Measurements from ENCODE around the gene TMEM60.

DNA sequence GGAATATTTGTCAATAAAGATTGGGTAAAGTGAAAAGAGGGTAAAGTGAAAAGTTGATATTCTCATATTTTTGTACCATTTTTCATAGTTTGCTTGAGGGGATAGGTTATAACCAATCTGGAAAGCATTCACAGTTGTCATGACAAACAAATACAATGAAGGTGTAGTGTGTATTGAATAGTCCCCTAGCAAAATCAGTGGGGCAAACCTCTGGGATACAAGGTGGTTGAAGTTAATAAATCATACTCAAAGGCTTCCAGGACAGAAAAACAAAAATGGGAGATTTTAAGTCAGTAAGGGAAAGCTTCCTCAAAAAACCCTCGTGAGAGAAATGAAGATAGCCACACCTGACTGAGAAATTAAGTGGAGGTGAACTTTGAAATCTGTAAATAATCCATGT lies 39.7 kb upstream of the TMEM60 start:
- TF ChIP-seq RAD21 (IDR thresholded peaks at IDR 0.05; ENCODE audit: low read depth) = no peak
- TF ChIP-seq, protein P1, sequence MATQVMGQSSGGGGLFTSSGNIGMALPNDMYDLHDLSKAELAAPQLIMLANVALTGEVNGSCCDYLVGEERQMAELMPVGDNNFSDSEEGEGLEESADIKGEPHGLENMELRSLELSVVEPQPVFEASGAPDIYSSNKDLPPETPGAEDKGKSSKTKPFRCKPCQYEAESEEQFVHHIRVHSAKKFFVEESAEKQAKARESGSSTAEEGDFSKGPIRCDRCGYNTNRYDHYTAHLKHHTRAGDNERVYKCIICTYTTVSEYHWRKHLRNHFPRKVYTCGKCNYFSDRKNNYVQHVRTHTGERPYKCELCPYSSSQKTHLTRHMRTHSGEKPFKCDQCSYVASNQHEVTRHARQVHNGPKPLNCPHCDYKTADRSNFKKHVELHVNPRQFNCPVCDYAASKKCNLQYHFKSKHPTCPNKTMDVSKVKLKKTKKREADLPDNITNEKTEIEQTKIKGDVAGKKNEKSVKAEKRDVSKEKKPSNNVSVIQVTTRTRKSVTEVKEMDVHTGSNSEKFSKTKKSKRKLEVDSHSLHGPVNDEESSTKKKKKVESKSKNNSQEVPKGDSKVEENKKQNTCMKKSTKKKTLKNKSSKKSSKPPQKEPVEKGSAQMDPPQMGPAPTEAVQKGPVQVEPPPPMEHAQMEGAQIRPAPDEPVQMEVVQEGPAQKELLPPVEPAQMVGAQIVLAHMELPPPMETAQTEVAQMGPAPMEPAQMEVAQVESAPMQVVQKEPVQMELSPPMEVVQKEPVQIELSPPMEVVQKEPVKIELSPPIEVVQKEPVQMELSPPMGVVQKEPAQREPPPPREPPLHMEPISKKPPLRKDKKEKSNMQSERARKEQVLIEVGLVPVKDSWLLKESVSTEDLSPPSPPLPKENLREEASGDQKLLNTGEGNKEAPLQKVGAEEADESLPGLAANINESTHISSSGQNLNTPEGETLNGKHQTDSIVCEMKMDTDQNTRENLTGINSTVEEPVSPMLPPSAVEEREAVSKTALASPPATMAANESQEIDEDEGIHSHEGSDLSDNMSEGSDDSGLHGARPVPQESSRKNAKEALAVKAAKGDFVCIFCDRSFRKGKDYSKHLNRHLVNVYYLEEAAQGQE (IDR thresholded peaks at IDR 0.05; ENCODE audit: low read depth) = no peak
- TF ChIP-seq EGR1 (IDR thresholded peaks at IDR 0.05) = no peak
- TF ChIP-seq EP300 (IDR thresholded peaks at IDR 0.05; ENCODE audit: borderline replicate concordance) = no peak
- TF ChIP-seq, protein P2, sequence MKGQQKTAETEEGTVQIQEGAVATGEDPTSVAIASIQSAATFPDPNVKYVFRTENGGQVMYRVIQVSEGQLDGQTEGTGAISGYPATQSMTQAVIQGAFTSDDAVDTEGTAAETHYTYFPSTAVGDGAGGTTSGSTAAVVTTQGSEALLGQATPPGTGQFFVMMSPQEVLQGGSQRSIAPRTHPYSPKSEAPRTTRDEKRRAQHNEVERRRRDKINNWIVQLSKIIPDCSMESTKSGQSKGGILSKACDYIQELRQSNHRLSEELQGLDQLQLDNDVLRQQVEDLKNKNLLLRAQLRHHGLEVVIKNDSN (IDR thresholded peaks at IDR 0.05) = no peak
- TF ChIP-seq CEBPB (IDR thresholded peaks at IDR 0.05) = no peak
- no peak for TF ChIP-seq TAF1 (IDR thresholded peaks at IDR 0.05; ENCODE audit: low read depth)
- TF ChIP-seq, protein P3, sequence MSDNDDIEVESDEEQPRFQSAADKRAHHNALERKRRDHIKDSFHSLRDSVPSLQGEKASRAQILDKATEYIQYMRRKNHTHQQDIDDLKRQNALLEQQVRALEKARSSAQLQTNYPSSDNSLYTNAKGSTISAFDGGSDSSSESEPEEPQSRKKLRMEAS (IDR thresholded peaks at IDR 0.05) = no peak
- no peak for TF ChIP-seq TEAD4 (IDR thresholded peaks at IDR 0.05)
- TF ChIP-seq YY1 (IDR thresholded peaks at IDR 0.05; ENCODE audit: low read depth) = no peak
- no peak for TF ChIP-seq CREB1 (IDR thresholded peaks at IDR 0.05; ENCODE audit: low read depth)
- no peak for TF ChIP-seq FOXM1 (IDR thresholded peaks at IDR 0.05; ENCODE audit: borderline replicate concordance, low read depth)
